ENCODE data around the gene NDRG3.
"Not testable (repeated sequence)": the region's sequence is repeated elsewhere in the genome, so short reads cannot be mapped to it uniquely, and the experiment has no call there.

Gene NDRG3

DNA sequence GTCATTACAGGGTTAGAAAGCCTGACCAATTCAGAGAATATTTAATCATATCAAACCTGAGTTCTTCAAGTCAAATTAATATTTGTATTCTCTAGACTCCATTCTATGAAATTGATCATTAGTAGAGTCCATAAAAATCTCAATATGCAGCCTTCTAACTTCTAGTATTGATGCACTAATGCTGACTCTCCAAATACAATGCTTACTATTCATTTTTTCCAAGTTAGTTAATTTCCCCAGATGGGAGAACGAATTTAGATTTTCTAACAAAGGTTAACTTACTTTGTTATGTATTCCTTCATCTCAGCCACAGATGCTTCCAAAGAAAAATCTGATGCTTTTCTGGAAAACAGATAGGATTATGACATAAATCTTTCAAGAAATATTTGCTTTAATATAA is 12.4 kb upstream of the NDRG3 start:
- DNase-seq = no peak

GRCh38 chr20:36756496-36756895 is 10.6 kb upstream of the NDRG3 start:
- no peak for DNase-seq

GRCh38 chr20:36754656-36755222 is 8.8 kb upstream of the NDRG3 start:
- DNase-seq = no peak

DNA sequence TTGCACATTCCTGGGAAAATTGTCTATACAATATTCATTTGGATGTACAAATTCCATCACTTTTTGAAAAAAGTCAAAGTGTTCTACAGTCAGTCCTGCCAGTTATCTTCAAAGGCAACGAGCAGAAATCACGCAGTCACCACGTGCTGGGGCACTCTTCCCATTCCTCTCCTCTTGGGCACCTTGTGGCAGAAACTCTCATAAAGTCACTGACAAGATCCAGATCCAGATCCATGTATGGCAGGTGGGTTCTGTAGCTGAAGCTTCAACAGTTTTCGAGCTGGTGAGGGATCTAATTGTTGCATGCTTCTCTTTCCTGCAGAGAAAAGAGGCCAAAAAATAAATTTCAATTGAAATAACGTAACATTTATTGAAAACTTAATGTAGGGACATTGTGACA is 6.7 kb upstream of the NDRG3 start:
- DNase-seq = no peak

DNA sequence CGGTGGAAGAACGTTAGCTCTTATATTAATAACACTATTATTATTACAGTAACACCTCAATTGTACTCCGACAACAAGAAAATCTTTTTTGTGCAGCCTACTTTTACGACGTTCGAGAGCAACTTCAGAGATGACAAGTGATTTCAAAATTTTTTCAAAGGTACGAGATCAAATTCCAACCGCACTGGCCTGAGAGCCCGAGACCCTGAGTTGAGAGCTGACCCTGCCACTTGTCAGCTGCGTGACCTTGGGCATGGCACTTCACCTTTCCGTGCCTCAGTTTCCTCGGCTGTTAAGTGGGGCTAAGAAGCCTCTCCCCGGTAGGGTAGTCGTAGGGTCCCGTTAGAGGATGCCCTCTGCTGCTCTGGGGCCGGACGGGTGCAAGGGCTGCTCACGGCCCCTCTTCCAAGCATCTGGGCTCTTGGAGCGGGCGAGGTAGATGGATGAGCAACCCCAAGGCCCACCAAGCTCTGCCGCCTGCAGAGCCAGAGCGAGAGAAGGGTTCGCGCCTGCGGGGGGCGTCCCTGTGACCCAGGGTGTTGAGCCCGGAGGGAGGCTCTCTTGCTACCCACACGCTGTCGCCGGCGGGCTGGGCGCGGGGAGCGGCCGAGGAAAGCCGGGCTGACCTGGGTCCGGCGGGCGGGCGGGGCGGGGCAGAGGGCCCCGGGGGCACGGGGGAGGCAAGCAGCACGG is 510 bp downstream of the NDRG3 start:
- no peak for DNase-seq

GRCh38 chr20:36744764-36745191 is 1.1 kb downstream of the NDRG3 start:
- DNase-seq = no peak

DNA sequence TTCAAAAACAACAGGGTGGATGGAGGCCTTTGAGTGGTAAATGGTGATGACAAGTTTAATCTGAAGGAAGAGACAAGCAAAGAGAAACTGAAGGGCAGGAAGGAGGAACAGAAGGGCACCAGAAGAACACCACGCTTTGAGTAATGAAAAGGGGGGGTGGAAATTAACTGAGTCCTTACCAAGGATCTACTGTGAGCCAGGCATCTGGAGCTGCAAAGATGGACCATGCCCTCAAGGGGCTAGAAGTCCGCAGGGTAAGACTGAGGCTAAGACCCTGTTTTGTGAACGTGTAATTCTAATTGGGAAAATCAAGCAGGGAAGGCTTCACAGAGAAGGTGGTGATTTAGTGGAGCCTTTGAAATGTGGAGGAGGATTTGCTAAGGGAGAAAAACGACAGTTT is 1.6 kb downstream of the NDRG3 start:
- DNase-seq = no peak

- no peak for DNase-seq
These were observed 3.3 kb downstream of the NDRG3 start for GRCh38 chr20:36742558-36742957.

DNA sequence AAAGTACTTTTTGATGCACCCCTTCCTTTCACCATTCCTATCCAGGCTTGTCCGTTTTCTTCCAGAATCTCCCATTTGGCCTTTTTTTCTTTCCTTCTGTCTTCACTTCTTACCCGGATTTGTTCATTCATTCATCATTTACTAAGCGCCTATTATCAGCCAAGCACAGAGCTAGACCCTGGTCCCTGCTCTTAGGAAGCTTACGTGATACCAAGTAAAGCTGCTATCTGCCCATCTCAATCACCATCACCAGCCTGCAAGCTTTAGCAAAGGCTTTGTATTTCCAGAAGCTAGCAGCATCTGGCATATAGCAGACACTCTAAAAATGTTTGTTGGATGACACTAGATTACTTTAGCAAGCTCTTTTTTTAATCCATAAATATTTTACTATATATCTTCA is 4.8 kb downstream of the NDRG3 start:
- no peak for DNase-seq

- no peak for DNase-seq
These were observed 8.7 kb downstream of the NDRG3 start for GRCh38 chr20:36737183-36737499.

- no peak for DNase-seq
These were observed 9.3 kb downstream of the NDRG3 start for GRCh38 chr20:36736451-36737182.

DNA sequence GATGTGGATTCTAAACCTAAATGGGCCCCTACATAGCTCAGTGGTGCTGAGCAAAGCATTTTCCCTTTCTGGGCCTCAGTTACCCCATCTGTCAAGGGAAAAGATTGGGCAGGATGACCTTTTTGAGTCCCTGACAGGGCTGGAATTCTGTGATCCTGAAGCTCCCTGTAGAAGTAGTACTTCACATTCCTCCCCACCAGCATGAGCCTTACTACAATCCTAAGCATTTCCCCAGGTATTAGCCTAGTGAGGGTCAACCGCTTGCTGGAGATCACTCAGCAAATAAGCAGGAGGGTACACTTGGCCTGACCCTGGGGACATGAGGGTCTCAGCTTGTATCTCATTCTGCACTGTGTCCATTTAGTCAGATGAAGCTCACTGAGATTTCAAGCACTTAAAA is 13.4 kb downstream of the NDRG3 start:
- no peak for DNase-seq

GRCh38 chr20:36728986-36729385 is 16.9 kb downstream of the NDRG3 start:
- DNase-seq = no peak

- no peak for DNase-seq
These were observed 19.7 kb downstream of the NDRG3 start for GRCh38 chr20:36726168-36726567.

GRCh38 chr20:36720510-36720909 is 25.4 kb downstream of the NDRG3 start:
- no peak for DNase-seq

- no peak for DNase-seq
These were observed 28.2 kb downstream of the NDRG3 start for GRCh38 chr20:36717657-36718056.

GRCh38 chr20:36717021-36717420 is 28.9 kb downstream of the NDRG3 start:
- DNase-seq = no peak

GRCh38 chr20:36712775-36713174 is 33.1 kb downstream of the NDRG3 start:
- DNase-seq = no peak

DNA sequence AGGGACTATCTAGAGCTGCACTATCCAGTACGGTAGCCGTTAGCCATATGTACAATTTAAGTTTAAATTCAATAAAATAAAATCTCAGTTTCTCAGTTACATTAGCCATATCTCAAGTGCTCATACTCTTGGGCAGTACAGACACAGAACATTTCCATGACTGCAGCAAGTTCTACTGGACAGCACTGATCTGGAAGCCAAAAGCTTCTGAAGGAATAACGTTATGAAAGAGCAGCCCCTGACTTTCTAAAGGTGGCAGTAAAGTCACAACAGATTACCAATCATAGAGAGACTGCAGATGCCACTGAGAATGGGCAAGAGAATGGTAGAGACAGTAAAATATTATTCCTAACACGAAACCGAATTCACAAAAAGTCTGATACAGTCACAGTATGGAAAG is 36.8 kb downstream of the NDRG3 start:
- DNase-seq = no peak

DNA sequence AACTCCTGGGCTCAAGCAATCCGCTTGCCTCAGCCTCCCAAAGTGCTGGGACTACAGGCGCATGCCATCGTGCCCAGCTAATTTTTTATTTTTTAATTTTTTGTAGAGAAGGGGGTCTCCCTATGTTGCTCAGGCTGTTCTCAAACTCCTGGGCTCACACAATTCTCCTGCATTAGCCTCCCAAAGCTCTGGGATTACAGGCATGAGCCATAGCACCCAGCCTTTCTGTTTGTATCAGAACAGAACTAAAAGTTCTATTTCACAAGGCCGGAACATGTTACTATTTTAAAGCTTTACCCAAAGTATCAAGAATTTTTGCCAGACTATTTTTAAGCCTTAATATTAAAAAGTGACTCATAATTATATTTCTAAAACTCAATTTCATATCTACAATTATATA is 42.4 kb downstream of the NDRG3 start:
- DNase-seq = no peak

GRCh38 chr20:36700438-36700837 is 45.5 kb downstream of the NDRG3 start:
- no peak for DNase-seq

DNA sequence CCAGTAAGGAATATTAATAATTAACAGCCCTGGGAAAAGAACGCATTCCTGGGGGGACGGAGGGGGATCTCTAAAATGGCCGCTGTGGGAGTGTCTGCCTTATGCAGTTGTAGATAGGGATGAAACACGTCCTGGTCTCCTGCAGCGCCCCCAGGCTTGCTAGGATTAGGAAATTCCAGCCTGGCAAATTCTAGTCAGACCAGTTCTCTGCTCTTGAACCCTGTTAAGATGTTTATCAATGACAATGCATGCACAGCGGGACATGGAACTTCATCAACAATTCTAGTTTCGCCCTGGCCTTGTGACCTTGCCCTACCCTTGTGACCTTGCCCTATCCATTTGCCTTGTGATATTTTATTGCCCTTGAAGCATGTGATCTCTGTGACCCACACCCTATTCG is 50.4 kb downstream of the NDRG3 start:
- DNase-seq = not testable (repeated sequence)

- DNase-seq = no peak
These were observed 57.3 kb downstream of the NDRG3 start for GRCh38 chr20:36688630-36689029.

GRCh38 chr20:36687850-36688249 is 58.0 kb downstream of the NDRG3 start:
- no peak for DNase-seq

GRCh38 chr20:36686944-36687343 is 58.9 kb downstream of the NDRG3 start:
- DNase-seq = no peak
